Thyroid gland (tissue), 4 donors: ENCODE measurements around the gene ABCA6. TPM values are rescaled to one million over a fixed set of nuclear protein-coding genes. Genes with fewer than 3 reads are reported as not detected.
"Not testable (repeated sequence)": the region's sequence is repeated elsewhere in the genome, so short reads cannot be mapped to it uniquely, and the experiment has no call there.

ENCODE experiments used
- DNase-seq, 2 donors: peaks; one replicate each; pipeline ENCODE4 v3.0.0-alpha.2; 2019
- H3K27ac ChIP-seq, 3 donors: fragments of 200-600 bp; sonication (generic); 1 replicate in 2 of 3; 2 replicates in 1 of 3; pipeline ENCODE4 v1.5.1; 2016 to 2019; ENCODE audit warnings: mild to moderate bottlenecking in 1 of 3, moderate library complexity in 1 of 3
- H3K27me3 ChIP-seq: fragments of 200-600 bp; sonication (generic); one replicate; pipeline ENCODE4 v1.5.1; 2019
- H3K36me3 ChIP-seq, 2 donors: fragments of 200-600 bp; sonication (generic); one replicate each; pipeline ENCODE4 v1.5.1; 2016 to 2019
- H3K4me1 ChIP-seq, 2 donors: fragments of 200-600 bp; sonication (generic); one replicate each; pipeline ENCODE4 v1.5.1; 2017 to 2019
- H3K4me3 ChIP-seq, 3 donors: fragments of 200-600 bp; sonication (generic); replicated peaks in 1 of 3; 1 replicate in 2 of 3; 2 replicates in 1 of 3; pipeline ENCODE4 v1.5.1; 2016; ENCODE audit warnings: mild to moderate bottlenecking in 1 of 3
- H3K9me3 ChIP-seq: fragments of 200-600 bp; sonication (generic); one replicate; pipeline ENCODE4 v1.5.1; 2017
- CTCF ChIP-seq, 6 experiments: fragments of 200-600 bp in 3 of 6; fragments of 450-650 bp in 3 of 6; sonication (generic) in 3 of 6; IDR thresholded peaks; one replicate each; pipeline ENCODE4 v1.5.1; 2016 to 2019; ENCODE audit warnings: antibody characterized with exemption in 6 of 6, mild to moderate bottlenecking in 2 of 6, inconsistent platforms in 1 of 6, moderate library complexity in 1 of 6
- POLR2A ChIP-seq, 2 donors: fragments of 450-650 bp; IDR thresholded peaks; one replicate each; pipeline ENCODE4 v1.6.1; 2017; ENCODE audit warnings: antibody characterized with exemption in 2 of 2, mild to moderate bottlenecking in 2 of 2, moderate library complexity in 1 of 2
- WGBS, 2 donors: methylation state at CpG; one replicate each; pipeline ENCODE4 v1.1.5; 2017; 5-methylcytosine and 5-hydroxymethylcytosine counted together
- intact Hi-C: fragments of 100-400 bp; cut with DNase I; formaldehyde crosslinking; loops from one replicate; pipeline ENCODE4 v1.15.1; 2023
- total RNA-seq, 4 donors: library from RNA; depleted of rRNA; stranded (reverse); fragments of >200 nt; gene quantifications; one replicate each; pipeline ENCODE4 v1.2.3, GENCODE V29; 2016

ABCA6 gene
- total RNA-seq, 4 donors from 2014 or later: 24.3 to 101 (median 64.2) TPM

- TF ChIP-seq CTCF (IDR thresholded peaks at IDR 0.05): no peak
- no peak for TF ChIP-seq POLR2A (IDR thresholded peaks at IDR 0.05)
- H3K4me3 ChIP-seq: no peak overlapping the region
- DNase-seq: no peak
- H3K9me3 ChIP-seq: no peaks in the 10 kb centered on the region
- H3K4me1 ChIP-seq: no peaks in the 10 kb centered on the region
- H3K27me3 ChIP-seq: no peaks in the 10 kb centered on the region
- H3K27ac ChIP-seq: no peak overlapping the region
- no peaks in the 10 kb centered on the region for H3K36me3 ChIP-seq
- intact Hi-C loops: no loop called here
These were observed 28.7 kb upstream of the ABCA6 start for GRCh38 chr17:69170377-69170776.

- H3K4me1 ChIP-seq, DNase-seq, H3K9me3 ChIP-seq, H3K36me3 ChIP-seq, H3K27ac ChIP-seq, intact Hi-C loops, H3K4me3 ChIP-seq, H3K27me3 ChIP-seq: not testable (repeated sequence)
These were observed 26.9 kb upstream of the ABCA6 start for GRCh38 chr17:69168642-69169041.

GRCh38 chr17:69166957-69167356 lies 25.3 kb upstream of the ABCA6 start:
- no peaks in the 10 kb centered on the region for H3K9me3 ChIP-seq
- intact Hi-C loops: no loop called here
- WGBS, 2 donors: 87 to 93% methylated on average over 2 of the region's 2 CpGs
- TF ChIP-seq POLR2A (IDR thresholded peaks at IDR 0.05) (no peak), CTCF (IDR thresholded peaks at IDR 0.05) (no peak)
- no peak overlapping the region for H3K4me3 ChIP-seq
- no peaks in the 10 kb centered on the region for H3K4me1 ChIP-seq
- no peaks in the 10 kb centered on the region for H3K27me3 ChIP-seq
- no peak overlapping the region for H3K27ac ChIP-seq
- no peak for DNase-seq
- H3K36me3 ChIP-seq: no peaks in the 10 kb centered on the region

- Histone ChIP-seq H3K9me3 (no peaks in the 10 kb centered on the region), H3K36me3 (no peaks in the 10 kb centered on the region), H3K27me3 (no peaks in the 10 kb centered on the region), H3K4me3 (no peak overlapping the region), H3K27ac (no peak overlapping the region), H3K4me1 (no peaks in the 10 kb centered on the region)
- DNase-seq: no peak
- intact Hi-C loops: no loop called here
- TF ChIP-seq CTCF (IDR thresholded peaks at IDR 0.05): no peak
- no peak for TF ChIP-seq POLR2A (IDR thresholded peaks at IDR 0.05)
These were observed 22.5 kb upstream of the ABCA6 start for GRCh38 chr17:69164206-69164605.

- Histone ChIP-seq H3K4me1 (no peaks in the 10 kb centered on the region), H3K36me3 (no peaks in the 10 kb centered on the region), H3K27ac (no peak overlapping the region), H3K4me3 (no peak overlapping the region), H3K27me3 (no peaks in the 10 kb centered on the region), H3K9me3 (no peaks in the 10 kb centered on the region)
- TF ChIP-seq CTCF (IDR thresholded peaks at IDR 0.05) (no peak), POLR2A (IDR thresholded peaks at IDR 0.05) (no peak)
- no peak for DNase-seq
- intact Hi-C loops: no loop called here
These were observed 17.7 kb upstream of the ABCA6 start for GRCh38 chr17:69159418-69159817.

- no peaks in the 10 kb centered on the region for H3K27me3 ChIP-seq
These were observed 12.6 kb upstream of the ABCA6 start for GRCh38 chr17:69154267-69154666.

More at GRCh38 chr17:69154267-69154666, 12.6 kb upstream of the ABCA6 start:
- no peak for DNase-seq
- TF ChIP-seq POLR2A (IDR thresholded peaks at IDR 0.05): no peak
- TF ChIP-seq CTCF (IDR thresholded peaks at IDR 0.05): no peak
- no peak overlapping the region for H3K4me3 ChIP-seq
- no peaks in the 10 kb centered on the region for H3K36me3 ChIP-seq
- H3K9me3 ChIP-seq: no peaks in the 10 kb centered on the region
- no peaks in the 10 kb centered on the region for H3K4me1 ChIP-seq
- intact Hi-C loops: no loop called here
- no peak overlapping the region for H3K27ac ChIP-seq
- WGBS, 2 donors: 100% methylated on average over 2 of the region's 2 CpGs
